BLaER1 treated with 17β-estradiol and CSF1 and Interleukin-3, amounts not matched to agents 10 nM and 100 nM (cell line): ENCODE results near the gene SLC16A8.

Experiments used
- H3K27ac ChIP-seq, 11 experiments: shearing (Covaris generic); formaldehyde crosslinking; 2 replicates each; pipeline ENCODE4 v1.8.1; 2022
- H3K27me3 ChIP-seq, 11 experiments: shearing (Covaris generic); formaldehyde crosslinking; 2 replicates each; pipeline ENCODE4 v1.8.1; 2022
- H3K36me3 ChIP-seq, 11 experiments: shearing (Covaris generic); formaldehyde crosslinking; 2 replicates each; pipeline ENCODE4 v1.8.1; 2022
- H3K4me1 ChIP-seq, 10 experiments: shearing (Covaris generic); formaldehyde crosslinking; 2 replicates each; pipeline ENCODE4 v1.8.1; 2022
- H3K4me2 ChIP-seq, 11 experiments: shearing (Covaris generic); formaldehyde crosslinking; 2 replicates each; pipeline ENCODE4 v1.8.1; 2022
- H3K4me3 ChIP-seq, 10 experiments: shearing (Covaris generic); formaldehyde crosslinking; 2 replicates each; pipeline ENCODE4 v1.8.1; 2022
- H3K9ac ChIP-seq, 11 experiments: shearing (Covaris generic); formaldehyde crosslinking; 2 replicates each; pipeline ENCODE4 v1.8.1; 2022
- H3K9me3 ChIP-seq, 11 experiments: shearing (Covaris generic); formaldehyde crosslinking; replicated peaks in 1 of 11; 2 replicates each; pipeline ENCODE4 v1.8.1; 2022
- H4K20me1 ChIP-seq, 11 experiments: shearing (Covaris generic); formaldehyde crosslinking; 2 replicates each; pipeline ENCODE4 v1.8.1; 2022
- Cebpa-rat ChIP-seq, 11 experiments: shearing (Covaris generic); IDR thresholded peaks; 2 replicates each; pipeline ENCODE4 v1.8.1; 2022

Gene SLC16A8

DNA sequence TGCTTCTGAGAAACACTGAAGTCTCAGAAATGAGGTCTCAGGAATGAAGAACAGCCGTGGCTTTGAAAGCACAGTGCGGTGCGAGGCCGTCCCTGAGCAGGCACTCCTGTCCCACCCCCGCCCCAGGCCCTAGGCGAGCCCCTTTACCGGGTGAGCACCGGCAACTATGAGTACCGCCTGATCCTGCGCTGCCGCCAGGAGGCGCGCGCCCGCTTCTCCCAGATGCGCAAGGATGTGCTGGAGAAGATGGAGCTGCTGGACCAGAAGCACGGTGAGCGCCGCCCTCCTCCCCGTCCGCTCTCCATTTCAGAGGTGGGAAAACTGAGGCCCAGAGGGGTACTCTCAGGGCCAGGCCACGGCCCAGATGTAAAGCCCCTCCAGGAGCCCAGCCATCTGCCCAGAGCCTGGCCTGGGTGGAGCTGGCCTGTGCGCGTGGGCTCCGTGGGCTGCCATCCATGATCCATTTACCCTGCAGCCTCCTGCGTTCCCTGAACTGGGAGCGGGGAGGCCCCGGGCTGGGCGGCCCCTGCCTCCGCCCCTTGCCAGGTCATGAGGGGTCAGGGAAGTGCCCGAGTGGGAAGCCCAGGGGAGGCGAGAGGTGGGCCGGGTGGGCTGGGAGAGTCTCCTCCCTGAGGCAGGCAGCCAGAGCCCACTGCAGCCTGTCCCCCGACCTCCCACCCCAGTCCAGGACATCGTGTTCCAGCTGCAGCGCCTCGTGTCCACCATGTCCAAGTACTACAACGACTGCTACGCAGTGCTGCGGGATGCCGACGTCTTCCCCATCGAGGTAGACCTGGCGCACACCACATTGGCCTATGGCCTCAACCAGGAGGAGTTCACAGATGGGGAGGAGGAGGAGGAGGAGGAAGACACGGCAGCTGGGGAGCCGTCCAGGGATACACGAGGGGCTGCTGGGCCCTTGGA is 9.5 kb downstream of the SLC16A8 start:
- Histone ChIP-seq H3K27ac (no peak overlapping the region), H3K4me1 (peaks cover 14 to 99% (median 80%) of the 10 kb centered on the region in 10 experiments), H3K9me3 (no peaks in the 10 kb centered on the region), H3K9ac (0 out of 22 replicates have a peak overlapping the region, but pooled peaks of 1 of the 11 experiments have one; percentile 3), H3K4me2 (peak overlapping the region in 6 of 11 experiments; percentile 20 to 100 (median 45); a peak in 9 of 22 replicates), H4K20me1 (0 out of 22 replicates have a peak, but pooled peaks cover 0 to 10% (median 0%) of the 10 kb centered on the region in 11 experiments), H3K27me3 (peaks cover 3 to 15% (median 5%) of the 10 kb centered on the region in 11 experiments; a peak in 20 of 22 replicates), H3K36me3 (no peaks in the 10 kb centered on the region; a peak in 1 of 22 replicates), H3K4me3 (no peak overlapping the region)
- no peak for TF ChIP-seq Cebpa-rat (IDR thresholded peaks at IDR 0.05)

DNA sequence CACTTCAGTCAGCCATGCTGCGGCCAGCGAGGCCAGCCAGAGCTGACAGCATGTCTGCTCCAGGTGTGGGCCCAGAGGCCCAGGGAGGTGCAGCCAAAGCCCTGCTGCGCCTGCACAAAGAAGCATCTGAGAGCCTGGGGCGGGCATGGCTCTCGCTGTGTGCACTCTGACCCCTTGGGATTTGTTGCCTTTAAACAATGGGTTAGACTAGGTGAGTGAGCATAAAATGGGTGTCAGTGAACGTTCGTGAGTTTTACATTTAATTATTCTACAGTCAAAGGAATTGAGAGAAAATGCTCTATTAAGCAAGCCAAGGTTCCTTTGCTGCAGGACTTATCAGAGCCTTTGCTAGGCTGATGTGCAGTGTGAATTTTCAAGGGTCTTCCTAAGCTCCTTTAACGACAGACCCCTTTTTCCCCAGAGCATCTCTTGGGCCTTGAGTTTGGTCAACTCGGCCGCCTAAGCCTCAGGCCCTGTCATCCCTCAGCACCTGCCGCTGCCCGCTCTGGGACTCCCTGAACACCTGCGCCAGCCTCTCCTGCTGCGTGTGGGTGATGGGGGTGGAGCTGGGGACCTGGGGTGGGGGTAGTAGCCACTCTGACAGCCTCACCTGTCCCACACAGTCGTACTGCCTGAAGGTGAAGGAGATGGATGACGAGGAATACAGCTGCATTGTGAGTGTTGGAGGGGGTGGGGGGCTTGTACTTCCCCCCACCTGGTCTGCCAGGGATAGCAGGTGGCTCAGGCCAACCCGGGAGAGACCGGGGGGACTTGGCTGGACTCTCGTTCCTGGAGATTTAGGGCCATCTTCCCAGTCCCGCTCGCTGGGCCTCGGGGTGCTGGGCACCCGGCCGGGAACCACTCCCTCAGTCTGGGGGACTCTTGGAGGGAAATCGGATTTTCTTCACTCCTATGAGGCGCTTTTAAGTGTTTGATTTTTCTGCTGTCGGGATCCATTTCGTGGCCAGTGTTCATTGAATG is 10.5 kb downstream of the SLC16A8 start:
- Histone ChIP-seq H3K27ac (no peak overlapping the region), H3K9me3 (no peaks in the 10 kb centered on the region), H3K27me3 (peaks cover 0 to 12% (median 0%) of the 10 kb centered on the region in 11 experiments; a peak in 1 of 22 replicates), H4K20me1 (0 out of 22 replicates have a peak, but pooled peaks cover 0 to 7% (median 0%) of the 10 kb centered on the region in 11 experiments), H3K4me2 (peak overlapping the region in 8 of 11 experiments; percentile 13 to 100 (median 95); a peak in 15 of 22 replicates), H3K9ac (peak overlapping the region in 2 of 11 experiments; percentile 0 to 22; a peak in 1 of 22 replicates), H3K36me3 (no peaks in the 10 kb centered on the region; a peak in 1 of 22 replicates), H3K4me1 (peaks cover 24 to 96% (median 83%) of the 10 kb centered on the region in 10 experiments), H3K4me3 (no peak overlapping the region)
- TF ChIP-seq Cebpa-rat (IDR thresholded peaks at IDR 0.05): no peak

DNA sequence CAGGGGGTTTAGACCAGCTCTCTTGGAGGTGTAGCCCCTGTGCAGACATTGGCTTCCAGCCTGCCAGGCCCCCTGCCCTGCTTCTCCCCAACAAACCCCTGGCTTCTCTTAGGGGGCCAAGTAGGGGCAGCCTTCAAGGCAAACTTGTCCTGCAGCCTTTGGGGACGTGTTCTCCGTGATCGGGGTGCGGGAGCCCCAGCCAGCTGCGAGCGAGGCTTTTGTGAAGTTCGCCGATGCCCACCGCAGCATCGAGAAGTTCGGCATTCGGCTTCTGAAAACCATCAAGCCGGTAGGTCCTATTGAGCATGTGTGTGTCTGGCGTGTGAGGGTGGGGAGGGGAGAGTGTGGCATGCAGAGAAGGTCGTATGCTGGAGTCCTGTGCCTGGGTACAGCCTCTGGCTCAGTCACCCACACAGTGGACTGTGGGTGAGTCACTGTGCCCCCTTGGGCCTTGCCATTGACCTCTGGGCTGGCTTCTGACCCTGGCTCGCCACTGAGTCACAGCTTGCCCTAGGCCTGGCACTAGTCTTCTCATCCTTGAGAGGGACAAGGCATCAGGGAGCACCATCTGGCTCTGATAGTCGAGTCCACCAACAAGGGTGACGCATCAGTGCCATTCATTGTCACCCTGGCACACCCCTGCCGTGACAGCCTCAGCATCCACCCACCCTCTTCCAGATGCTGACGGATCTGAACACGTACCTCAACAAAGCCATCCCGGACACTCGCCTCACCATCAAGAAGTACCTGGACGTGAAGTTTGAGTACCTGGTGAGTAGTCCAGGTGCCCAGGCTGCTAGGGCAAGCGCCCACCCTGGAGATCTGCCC is 11.4 kb downstream of the SLC16A8 start:
- peak overlapping the region in 3 of 11 experiments; percentile 76 to 86 (median 82); a peak in 4 of 22 replicates for H3K27ac ChIP-seq
- no peak for TF ChIP-seq Cebpa-rat (IDR thresholded peaks at IDR 0.05)
- no peaks in the 10 kb centered on the region for H3K9me3 ChIP-seq
- peaks cover 0 to 18% (median 0%) of the 10 kb centered on the region in 11 experiments; a peak in 1 of 22 replicates for H3K27me3 ChIP-seq
- no peak overlapping the region for H3K4me3 ChIP-seq
- no peaks in the 10 kb centered on the region; a peak in 1 of 22 replicates for H3K36me3 ChIP-seq
- H3K4me1 ChIP-seq: peaks cover 33 to 96% (median 83%) of the 10 kb centered on the region in 10 experiments
- H3K9ac ChIP-seq: peak overlapping the region in 4 of 11 experiments; percentile 17 to 86 (median 64); a peak in 5 of 22 replicates
- peak overlapping the region in 9 of 11 experiments; percentile 73 to 100 (median 95); a peak in 19 of 22 replicates for H3K4me2 ChIP-seq
- no peaks in the 10 kb centered on the region for H4K20me1 ChIP-seq

DNA sequence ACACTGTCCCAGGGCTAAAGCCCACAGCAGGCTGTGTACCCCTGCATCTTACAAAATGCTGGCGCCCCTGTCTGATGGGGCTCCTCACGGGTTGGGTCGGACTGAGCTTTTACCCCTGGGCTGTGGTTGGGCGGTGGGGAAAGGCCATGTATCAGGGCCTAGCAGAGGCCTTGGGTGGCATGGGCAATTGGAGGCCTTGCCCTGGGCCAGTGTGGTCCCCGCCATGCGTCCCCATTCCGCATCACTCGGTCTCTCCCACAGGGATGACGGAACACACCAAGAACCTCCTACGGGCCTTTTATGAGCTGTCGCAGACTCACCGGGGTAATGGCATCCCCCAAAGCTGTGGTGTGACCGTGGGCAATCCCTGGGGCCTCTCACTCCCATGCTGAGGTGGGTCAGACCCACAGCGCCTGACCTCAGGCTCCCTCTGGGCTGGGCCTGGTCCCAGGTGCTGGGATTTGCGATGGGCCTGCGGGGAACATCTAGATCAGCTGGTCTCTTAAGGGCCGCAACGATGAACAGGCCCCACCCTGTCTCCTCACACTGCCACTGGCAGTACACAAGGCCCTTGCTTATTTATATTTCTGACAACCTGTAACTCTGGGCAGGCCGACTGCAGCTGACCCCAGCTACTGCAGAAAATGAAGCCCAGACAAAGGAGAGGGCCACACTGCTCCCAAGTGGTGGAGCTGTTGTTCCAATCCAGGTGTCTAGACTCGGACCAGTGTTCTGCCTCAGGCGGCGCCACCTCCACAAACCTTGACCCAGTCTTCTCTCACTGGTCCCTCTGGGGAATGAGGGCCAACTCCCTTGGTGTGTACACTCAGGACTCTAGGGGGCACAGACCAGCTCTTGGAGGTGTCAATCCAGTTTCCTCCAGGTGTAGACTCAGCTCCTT is 12.3 kb downstream of the SLC16A8 start:
- Histone ChIP-seq H3K9me3 (no peaks in the 10 kb centered on the region), H3K4me2 (peak overlapping the region in 9 of 11 experiments; percentile 73 to 100 (median 95); a peak in 20 of 22 replicates), H3K27ac (peak overlapping the region in 7 of 11 experiments; percentile 21 to 86 (median 76); a peak in 13 of 22 replicates), H3K9ac (peak overlapping the region in 7 of 11 experiments; percentile 12 to 86 (median 44); a peak in 12 of 22 replicates), H3K4me1 (peaks cover 42 to 98% (median 88%) of the 10 kb centered on the region in 10 experiments), H3K36me3 (no peaks in the 10 kb centered on the region; a peak in 1 of 22 replicates), H3K4me3 (no peak overlapping the region), H3K27me3 (peaks cover 0 to 18% (median 0%) of the 10 kb centered on the region in 11 experiments; a peak in 1 of 22 replicates), H4K20me1 (no peaks in the 10 kb centered on the region)
- no peak for TF ChIP-seq Cebpa-rat (IDR thresholded peaks at IDR 0.05)

DNA sequence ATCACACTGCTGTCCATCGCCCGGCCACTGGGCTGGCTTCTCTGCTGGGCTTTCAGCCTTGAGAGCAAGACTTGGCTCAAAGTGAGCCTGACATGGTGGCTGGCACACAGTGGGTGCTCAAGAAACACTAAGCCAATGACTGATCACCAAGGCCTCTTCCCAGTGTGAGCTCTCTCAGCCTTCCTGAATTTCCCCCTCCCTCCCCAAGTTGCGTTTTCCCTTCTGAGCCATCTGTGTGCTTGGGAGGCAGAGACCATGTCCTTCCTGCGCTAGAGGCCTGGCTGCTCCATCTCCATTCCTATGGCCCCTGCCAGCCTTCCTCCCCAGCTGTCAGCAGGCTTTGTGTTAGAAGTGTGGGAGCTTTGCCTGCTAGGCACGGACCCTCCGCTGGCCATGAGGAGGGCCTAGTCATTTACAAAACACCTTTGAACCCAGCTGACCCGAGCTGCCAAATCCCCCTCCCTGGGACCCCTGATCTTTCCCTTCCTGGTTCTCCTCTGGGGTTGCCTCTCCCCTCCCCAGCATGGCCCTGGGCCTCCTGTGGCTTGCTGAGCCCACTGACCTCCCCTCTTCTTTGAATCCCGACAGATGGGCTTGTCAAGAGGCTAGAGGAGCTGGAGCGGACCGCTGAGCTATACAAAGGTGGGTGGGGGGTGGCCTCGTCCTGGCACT is 13.6 kb downstream of the SLC16A8 start:
- Histone ChIP-seq H3K36me3 (peaks cover 0 to 4% (median 0%) of the 10 kb centered on the region in 11 experiments; a peak in 2 of 22 replicates), H3K4me1 (peaks cover 48 to 98% (median 90%) of the 10 kb centered on the region in 10 experiments), H3K4me2 (peak overlapping the region; percentile 73 to 100 (median 95)), H3K9me3 (no peaks in the 10 kb centered on the region), H3K9ac (peak overlapping the region; percentile 34 to 86 (median 75); a peak in 18 of 22 replicates), H3K4me3 (peak overlapping the region in 4 of 10 experiments; percentile 39 to 64 (median 56); a peak in 3 of 20 replicates), H3K27me3 (peaks cover 0 to 18% (median 0%) of the 10 kb centered on the region in 11 experiments; a peak in 1 of 22 replicates), H3K27ac (peak overlapping the region; percentile 15 to 86 (median 75); a peak in 20 of 22 replicates), H4K20me1 (no peaks in the 10 kb centered on the region)
- TF ChIP-seq Cebpa-rat (IDR thresholded peaks at IDR 0.05): no peak
